ENCODE results near the gene AQP2.

DNA sequence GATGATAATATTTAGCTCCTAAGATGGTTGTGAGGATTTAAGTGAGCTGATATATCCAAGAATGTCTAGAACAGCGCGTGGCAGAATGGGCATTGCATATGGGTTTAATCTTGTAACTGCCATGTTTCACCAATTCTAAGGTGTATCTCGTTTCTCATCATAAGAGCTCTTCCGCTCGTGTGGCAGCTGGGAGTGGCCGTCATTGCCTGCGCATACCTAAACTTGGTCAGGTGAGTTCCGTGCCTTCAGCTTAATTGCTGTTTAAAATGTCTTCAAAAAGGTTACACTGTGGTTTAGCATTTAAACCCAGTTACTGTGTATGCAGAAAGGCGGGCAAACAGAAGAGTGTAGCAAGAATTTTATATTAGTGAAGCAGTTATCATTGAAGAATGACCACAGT is 4.5 kb upstream of the AQP2 start:
- TF ChIP-seq, protein P1, sequence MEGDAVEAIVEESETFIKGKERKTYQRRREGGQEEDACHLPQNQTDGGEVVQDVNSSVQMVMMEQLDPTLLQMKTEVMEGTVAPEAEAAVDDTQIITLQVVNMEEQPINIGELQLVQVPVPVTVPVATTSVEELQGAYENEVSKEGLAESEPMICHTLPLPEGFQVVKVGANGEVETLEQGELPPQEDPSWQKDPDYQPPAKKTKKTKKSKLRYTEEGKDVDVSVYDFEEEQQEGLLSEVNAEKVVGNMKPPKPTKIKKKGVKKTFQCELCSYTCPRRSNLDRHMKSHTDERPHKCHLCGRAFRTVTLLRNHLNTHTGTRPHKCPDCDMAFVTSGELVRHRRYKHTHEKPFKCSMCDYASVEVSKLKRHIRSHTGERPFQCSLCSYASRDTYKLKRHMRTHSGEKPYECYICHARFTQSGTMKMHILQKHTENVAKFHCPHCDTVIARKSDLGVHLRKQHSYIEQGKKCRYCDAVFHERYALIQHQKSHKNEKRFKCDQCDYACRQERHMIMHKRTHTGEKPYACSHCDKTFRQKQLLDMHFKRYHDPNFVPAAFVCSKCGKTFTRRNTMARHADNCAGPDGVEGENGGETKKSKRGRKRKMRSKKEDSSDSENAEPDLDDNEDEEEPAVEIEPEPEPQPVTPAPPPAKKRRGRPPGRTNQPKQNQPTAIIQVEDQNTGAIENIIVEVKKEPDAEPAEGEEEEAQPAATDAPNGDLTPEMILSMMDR (IDR thresholded peaks at IDR 0.05): no peak
- no peak for TF ChIP-seq ZFX (IDR thresholded peaks at IDR 0.05; ENCODE audit: borderline replicate concordance)
